HG03159 (cell line): ENCODE data around the gene NT5C1A.

Experiments used
- ATAC-seq: cut with Tn5 transposase; IDR thresholded peaks from one replicate; pipeline ENCODE4 v1.9.1; 2021; ENCODE audit warnings: mild to moderate bottlenecking, moderate library complexity; ENCODE audit not compliant: unreplicated experiment

NT5C1A gene

DNA sequence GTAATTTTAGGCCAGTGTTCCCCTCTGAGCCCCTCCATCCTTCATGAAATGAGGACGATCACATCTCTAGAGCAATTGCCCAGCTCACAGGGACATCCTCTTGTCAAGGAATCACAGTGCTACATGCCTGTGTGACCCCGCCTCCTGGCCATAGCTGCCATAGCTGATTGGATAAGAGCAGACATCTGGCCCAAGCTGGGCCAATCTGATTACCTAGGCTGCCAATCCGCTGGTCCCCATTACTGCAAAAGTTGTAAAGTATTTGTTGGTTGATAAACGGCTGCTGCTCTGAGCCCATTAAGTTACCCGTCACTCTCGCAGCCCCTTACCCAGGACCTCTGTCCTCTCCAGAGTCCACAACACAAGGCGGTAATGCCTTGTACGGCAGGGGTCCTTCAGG is 8.3 kb downstream of the NT5C1A start:
- ATAC-seq: no peak

DNA sequence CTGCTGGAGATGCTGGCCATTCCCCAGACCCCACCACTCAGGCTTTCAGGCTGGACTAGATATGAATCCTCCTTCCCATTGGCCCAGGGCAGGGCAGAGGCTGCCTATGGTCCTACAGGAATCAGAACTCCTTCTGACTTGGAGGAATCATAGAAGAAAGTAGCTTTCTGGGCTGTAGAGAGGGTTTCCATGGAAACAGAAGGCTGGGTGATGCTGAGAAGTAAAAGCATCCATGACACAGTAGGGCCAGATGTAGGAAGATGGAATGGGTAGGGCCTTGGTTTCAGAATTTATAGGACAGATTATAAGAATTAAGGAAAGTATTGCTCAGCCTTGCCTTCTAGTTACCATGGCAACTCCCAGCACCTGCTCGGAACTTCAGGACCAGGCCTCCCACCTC is 9.0 kb downstream of the NT5C1A start:
- no peak for ATAC-seq

DNA sequence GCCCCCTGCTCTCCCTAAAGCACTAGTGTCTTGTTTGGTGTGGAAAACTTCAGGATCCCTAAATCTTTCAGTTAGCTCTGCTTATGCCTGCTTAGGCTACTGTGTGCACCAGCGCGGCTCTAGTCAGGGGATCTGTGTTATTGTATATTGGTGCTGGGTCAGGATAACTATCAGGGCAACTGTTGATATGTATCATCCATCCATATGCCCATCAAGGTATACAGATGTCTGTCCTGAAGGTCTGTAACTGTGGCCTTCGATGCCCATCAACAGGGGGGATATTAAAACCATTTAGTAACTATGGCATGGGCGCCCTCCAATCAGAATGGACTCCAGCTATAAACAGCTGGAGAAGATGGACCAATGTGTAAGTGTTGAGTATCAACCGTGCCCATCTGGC is 12.4 kb downstream of the NT5C1A start:
- no peak for ATAC-seq

DNA sequence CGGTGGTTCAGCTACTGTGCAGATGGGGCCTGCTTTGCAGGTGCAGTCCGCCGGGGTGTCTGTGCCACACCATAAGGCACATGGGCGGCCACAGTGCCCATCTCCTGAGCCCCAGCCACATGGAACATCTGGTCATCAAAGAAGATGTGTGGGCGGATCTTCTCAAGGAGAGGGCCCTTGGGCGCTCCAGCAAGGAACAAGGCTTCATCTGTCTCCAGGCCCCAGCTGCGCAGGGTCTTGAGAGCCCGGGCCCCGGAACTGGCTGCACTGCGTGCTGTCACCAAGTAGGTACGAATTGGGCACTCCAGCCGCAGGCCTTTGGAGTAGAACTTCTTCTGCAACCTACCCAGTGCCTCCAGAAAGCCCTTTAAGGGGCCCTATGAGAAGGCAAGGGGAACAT is 12.8 kb downstream of the NT5C1A start:
- ATAC-seq: no peak

DNA sequence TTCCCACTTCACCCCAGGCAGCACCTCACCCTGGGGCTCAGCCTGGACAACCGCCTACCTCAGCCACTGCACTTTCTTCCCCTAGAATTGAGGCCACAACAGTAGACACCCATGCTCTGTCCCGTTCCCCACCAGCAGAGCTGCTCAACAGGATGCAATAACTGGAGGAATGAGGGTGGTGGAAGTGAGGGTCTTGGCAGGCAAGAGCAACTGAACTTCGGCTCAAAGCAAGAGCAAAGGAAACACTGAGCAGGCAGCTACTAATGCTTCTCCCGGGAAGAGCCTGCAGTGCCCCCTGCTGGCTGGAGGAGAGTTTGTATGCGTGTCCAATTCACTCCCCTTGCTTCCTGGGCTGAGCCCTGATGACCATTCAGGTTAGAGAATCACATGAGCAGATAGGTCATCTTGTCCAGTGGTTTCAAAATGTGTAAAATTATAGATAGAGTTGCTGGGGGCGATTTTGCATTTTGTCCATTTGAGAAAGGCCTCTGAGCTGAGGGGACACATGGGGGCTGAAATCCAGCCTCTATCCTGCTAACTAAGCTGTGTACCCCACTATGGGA is 13.9 kb downstream of the NT5C1A start:
- ATAC-seq: peak; percentile 54

DNA sequence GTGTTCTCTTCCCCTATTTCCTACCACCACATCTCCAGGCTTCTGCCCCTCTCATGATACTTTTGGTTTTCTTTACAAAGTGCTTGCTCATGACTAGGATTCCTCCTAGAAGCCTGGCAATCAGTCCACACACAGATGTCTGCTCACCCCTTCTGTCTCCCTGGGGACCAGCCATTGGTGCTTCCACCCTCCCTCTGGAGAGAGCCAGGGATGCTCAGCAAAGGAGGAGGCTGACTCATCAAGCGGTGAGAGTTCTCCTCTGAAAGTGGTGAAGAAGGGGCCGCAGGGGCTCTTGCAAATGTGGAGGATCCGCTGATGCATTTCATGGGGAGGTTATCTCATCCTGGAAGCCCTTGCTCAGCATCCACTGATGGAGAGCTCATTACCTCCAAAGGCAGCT is 14.5 kb downstream of the NT5C1A start:
- no peak for ATAC-seq

DNA sequence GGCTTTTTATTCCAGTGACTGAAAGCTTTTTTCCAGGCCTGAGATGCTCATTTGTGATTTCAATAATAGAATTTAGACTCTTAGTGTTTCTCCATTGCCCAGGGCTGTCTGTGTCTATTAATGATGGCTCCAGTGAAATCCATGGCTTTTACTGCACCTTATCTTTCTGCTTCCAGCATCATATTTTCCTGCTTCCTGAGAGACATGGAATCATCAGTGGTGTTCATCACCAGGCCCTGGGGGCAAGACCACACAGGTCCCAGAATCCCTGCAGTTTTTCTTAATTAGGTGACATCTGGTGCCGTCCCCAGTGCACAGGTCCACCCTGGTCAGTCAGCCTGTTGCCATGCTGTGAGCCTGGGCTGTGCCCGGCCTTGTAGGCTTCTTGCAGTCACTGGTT is 15.5 kb downstream of the NT5C1A start:
- ATAC-seq: no peak

DNA sequence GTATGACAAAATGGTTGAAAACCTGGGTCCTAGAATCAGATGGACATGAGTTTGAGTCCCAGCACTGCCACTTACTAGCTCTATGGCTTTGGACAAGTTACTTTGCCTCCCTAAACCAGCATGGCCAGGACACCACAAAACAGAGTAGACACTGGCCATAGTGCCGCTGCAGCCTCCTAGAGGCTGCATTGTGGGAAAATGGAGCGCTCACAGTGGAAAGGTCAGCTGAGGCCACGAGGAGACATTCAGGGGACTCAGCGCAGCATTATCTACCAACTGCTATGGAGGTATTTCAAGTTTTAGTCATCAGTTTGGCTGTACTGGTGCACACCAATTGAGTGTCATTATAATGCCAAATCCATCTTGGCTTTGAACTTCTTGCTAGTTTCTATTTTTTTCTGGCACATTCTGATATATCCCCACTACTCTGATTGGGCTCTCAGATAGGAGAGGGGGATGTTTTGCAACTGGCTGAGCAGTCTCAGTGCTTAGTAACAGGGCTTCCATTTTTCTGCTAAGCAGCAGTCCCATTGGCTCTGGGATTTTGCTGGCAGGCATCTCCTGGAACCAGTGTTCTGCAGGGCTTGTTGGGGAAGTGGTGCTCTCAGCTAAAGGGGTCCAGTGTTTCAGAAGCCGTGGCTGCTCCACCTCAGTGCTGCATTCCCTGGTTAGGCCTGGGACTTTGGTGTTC is 16.2 kb downstream of the NT5C1A start:
- ATAC-seq: no peak

DNA sequence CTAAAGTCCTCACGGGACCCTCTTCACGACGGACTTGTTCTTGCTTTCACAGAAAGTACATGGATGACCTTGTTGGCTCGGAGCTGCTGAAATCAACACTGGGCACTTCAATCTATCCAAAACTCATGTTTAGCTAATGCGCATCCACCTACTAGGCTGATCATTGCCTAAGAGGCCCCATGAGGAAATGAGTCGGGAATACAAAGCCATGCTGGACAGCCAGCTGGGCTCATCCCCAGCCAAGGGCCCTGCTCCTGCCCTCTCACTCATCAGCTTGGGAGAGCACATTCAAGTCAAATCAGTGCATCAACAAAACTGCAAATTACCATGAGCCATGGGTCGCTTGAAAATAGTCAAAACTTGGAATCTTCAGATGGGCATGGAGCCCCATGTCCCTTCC is 17.6 kb downstream of the NT5C1A start:
- ATAC-seq: no peak

DNA sequence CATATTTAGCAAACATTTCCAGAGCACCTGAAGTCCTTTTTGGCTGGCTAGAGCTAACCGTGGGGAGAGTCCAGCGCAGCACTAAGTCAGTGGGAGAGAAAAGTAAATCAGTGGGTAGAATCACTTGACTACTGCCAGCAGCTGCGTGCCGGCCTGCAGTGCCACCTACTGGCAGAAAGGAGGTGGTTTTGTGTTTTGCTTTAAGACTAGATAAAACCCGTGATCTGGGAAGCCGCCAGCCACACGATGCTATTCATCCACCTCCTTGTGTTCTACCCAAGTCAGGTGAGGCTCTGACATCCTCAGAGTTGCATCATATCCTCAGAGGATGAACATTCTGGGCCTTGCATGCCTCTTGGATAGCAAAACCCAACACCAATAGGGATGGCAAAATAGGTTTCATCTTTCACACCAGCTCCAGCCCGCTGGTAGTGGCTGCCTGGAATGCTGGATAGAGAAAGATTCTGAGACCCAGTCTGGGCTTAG is 18.3 kb downstream of the NT5C1A start:
- ATAC-seq: no peak

DNA sequence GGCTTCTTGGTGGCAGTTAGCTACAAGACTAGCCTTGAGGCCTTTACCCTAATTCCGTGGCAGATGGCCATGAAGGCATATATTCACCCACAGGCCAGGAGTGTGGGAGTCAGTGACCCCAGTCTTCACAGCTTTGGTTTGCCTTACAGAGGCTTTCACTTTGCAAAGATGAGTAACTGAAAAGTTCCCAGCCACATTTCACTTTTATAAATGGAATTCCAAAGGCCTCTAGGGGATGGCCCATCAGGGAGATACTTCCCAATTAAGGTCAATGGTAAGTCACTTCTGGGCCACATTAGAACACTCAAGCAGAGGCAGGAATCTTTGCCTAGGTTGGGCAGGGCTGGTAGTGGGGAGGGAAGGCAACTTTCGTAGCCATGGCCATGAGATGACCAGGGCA is 19.4 kb downstream of the NT5C1A start:
- no peak for ATAC-seq

DNA sequence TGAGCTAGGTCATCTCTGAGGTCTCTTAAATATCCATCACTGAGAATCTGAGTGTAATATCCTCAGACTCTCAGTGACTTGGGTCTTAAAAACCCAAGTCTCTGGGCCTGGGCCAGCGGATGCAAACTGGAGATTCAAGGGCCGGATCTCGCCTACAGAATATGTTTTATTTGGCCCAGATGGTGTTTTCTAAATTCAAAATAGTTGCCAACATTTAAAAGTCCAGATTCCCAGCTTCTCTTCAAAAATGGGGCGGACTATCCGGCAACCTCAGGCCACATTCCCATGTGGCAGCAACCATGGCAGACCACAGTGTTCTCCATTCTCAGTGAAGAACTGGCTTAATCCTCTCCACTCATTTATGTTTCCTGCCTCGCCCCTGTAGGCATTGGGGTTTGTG is 19.8 kb downstream of the NT5C1A start:
- ATAC-seq: no peak

DNA sequence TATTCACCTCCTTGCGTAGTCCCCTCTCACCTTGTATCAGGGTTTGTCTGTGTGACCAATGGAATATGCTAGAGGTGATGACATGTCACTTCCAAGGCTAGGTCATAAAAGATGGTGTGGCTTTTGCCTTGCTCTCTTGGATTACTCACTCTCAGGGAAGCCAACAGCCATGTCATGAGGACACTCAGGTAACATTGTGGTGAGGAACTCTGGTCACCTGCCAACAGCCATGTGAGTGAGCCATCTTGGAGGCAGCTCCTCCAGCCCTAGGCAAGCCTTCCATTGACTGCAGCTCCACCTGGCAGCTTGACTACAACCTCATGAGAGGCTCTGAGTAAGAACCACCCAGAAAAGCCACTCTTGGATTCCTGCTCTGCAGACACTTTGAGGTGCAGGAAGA is 21.5 kb downstream of the NT5C1A start:
- ATAC-seq: no peak

DNA sequence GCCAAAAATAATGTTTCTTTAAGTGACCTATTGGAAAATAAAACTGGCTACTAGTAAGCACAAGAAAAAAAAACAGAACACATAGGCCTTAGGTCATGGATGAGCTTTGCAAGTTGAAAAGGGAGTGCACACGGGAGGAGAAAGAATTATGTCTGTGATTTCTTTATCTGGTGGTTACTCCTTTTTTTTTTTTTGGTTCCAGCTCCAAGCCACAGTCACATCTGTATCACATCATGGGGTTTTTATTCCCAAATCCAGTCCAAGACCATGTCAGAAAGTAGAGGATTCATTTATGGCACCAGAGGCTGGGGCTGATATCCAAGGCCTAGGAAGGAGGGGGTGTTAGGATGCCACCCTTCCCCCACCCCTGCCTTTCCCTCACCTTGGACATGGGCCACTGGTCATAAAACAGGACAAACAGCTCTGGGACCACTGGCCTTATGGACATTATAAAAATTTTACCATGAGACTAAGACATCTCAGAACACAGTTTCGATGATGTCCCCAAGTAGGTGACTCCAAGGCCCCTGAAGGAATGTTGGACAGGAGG is 22.2 kb downstream of the NT5C1A start:
- no peak for ATAC-seq

DNA sequence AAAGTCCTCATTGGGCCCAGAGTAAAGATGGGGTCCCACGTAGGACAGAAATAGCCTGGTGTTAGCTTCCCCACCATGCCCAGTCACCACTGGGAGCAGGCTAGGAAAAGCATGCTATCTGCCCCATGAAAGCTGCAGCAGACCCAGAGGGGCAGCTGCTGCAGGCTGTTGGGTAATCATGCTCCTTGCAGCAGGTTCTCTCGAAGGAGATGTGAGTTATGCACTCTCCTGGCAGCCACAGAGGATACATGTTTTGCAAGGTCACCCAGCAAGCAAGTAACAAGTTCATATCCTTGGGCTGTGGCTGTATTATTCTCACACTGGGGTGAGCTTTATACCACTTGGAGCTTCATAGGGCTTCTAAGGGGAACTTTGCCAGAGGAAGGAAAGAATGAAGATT is 23.4 kb downstream of the NT5C1A start:
- ATAC-seq: no peak

DNA sequence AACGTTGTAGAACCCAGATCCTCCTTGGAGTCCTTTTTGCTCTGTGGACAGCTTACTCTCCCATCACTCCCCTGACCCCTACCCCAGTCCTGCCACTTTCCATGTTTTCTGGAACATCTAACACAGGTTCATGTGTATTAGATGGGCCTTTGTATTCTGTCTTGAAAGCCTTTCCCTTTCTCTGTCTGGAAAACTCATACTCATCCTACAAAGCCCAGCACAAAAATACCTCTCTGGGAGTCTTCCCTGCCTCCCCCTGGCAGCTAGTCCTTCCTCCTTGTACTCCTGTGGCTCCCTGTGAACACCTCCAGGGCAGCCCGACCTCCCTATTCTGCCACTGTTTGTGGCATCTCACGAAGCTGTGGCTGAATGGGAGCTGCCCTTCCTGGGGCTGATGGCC is 24.7 kb downstream of the NT5C1A start:
- no peak for ATAC-seq

DNA sequence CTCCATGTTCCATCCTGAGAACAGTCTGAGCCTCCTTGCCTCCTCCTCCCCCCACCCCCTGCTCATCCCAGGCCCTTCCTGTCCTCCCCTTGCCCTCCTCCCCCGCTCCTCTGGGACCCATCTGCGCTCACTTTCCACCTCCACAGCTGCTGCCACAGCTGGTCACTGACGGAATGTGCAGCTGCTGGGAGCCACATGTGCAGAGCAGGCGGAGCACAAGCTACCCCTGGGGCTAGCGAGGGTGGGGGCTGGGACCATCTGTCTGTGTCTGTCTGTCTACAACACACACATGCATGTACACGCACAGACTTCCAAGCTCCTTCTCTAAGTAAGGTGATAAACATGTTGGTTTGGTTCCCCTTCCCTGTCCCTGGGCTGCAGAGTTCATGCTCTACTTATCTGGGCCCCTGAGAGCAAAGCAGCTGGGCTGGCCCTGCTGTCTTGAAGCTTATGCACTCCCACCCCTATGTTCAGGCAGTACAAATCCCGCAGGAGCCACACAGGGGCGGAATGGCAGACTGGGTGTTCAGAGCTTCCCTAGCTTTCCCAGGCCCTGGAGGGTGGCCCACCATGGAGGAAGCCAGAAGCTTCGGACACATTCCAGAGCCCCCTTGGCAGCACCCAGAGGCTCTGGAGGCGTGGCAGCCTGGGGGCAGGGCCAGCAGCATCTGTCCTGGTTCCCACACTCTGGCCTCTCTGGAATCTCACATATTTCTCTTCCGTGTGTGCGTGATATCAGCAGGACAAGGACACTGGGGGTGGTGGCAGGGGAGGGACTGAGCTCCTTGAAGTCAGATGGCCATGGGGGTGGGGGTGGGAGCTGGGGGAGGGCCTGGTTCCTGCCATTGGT is 25.4 kb downstream of the NT5C1A start:
- ATAC-seq: no peak

DNA sequence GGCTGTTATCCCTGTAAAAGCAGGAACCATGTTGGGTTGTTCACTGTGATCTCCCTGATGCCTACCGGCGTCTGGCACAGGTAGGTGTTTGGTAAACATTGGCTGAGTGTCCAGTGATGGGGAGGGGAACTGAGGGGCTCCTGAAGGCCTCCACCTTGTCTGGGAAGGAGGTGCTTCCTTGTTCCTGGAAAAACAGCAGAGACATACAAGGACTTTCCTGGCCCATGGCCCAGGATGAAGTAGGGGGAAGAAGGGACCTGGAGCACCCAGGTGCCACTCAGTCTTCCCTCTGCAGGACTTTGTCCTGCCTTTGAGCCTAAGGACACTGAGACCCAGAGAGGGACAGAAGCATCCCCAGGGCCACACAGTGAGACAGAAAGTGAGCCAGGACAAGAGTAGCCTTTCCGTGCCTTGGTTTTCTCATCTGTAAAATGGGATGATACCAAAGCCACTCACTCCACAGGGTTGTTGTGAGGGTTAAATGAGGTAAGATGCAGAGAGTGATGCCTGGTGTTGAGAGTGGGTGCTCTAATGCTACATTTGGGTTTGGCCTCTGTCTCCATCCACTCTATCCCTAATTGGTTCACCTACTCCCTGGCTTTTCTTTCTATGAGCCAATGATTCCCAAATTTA is 26.4 kb downstream of the NT5C1A start:
- ATAC-seq: no peak

DNA sequence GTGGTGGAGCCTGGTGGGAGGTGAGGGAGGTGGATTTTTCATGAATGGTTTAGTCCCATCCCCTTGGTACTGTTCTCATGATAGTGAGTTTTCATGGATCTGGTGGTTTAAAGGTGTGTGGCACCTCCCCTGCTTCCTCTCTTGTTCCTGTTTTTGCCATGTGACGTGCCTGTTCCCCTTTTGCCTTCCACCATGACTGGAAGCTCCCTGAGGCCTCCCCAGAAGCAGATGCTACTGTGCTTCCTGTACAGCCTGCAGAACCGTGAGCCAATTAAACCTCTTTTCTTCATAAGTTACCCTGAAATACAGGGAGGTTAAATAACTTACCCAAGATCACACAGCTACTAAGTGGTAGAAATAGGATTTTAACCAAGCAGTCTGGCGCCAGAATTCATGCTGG is 28.2 kb downstream of the NT5C1A start:
- no peak for ATAC-seq

DNA sequence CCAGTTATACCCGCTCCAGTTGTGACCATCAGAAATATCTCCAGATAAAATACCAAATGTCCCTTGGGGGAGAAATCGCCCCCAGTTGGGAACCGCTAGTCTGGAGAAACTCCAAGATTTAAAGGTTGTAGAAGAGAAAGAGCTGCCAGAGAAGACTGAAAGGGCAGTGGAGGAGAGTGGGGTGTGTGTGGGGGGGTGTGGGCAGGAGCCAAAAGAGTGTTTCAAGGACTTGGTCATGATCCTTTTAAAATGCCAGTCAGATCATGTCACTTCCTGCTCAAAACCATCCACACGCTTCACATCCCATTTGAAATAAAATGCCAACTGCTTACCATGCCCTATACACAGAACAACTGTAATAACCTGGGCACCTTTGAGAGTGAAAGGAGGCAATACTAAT is 29.1 kb downstream of the NT5C1A start:
- no peak for ATAC-seq

DNA sequence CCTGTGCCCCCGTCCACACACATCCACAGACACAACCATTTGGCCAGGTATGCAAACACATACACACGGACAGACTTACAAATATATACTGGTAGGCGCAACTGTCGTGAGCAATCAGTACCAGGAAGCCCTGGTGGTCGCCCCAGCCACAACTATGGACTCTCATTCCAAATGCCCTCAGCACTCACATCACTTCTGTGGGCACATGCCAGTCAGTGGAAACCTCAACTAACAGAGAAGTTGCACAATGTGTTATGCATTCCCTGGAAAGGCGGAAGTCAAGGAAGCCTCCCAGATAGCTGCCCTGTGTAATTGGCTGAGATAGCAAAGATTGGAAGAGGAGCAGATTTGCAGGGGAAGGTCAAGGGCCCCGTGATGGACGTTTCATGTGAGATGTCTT is 31.0 kb downstream of the NT5C1A start:
- ATAC-seq: no peak
